Upper lobe of right lung (tissue), 1 donor: ENCODE measurements around the gene C10orf105. TPM values are rescaled to one million over a fixed set of nuclear protein-coding genes. Genes with fewer than 3 reads are reported as not detected.

Experiments
- ATAC-seq: fragments of 200-7000 bp; cut with Tn5 transposase; one replicate; pipeline ENCODE4 v1.9.1; 2020; ENCODE audit warnings: mild to moderate bottlenecking, moderate library complexity
- DNase-seq: peaks from one replicate; pipeline ENCODE4 v3.0.0-alpha.2; 2020
- H3K27ac ChIP-seq: fragments of 200-600 bp; one replicate; pipeline ENCODE4 v1.8.0; 2022
- H3K27me3 ChIP-seq: fragments of 200-600 bp; one replicate; pipeline ENCODE4 v1.8.0; 2022; ENCODE audit warnings: mild to moderate bottlenecking
- H3K36me3 ChIP-seq: fragments of 200-600 bp; one replicate; pipeline ENCODE4 v1.8.0; 2022
- H3K4me1 ChIP-seq: fragments of 200-600 bp; one replicate; pipeline ENCODE4 v1.8.0; 2022
- H3K4me3 ChIP-seq: fragments of 200-600 bp; one replicate; pipeline ENCODE4 v1.8.0; 2022; ENCODE audit warnings: mild to moderate bottlenecking
- H3K9me3 ChIP-seq: fragments of 200-600 bp; one replicate; pipeline ENCODE4 v1.8.0; 2022
- intact Hi-C: fragments of 100-400 bp; cut with DNase I; formaldehyde crosslinking; loops from one replicate; pipeline ENCODE4 v1.11.0; 2022
- total RNA-seq: library from RNA; stranded (reverse); fragmentation: NEBNext Ultra II Directional; extraction: Animal tissue kit (Norgen Biotek cat#: 25700); gene quantifications from one replicate; pipeline ENCODE4 v1.2.1, GENCODE V29; 2021
- TF ChIP-seq, protein P1 (sequence below): fragments of 200-600 bp; IDR thresholded peaks from one replicate; pipeline ENCODE4 v1.8.0; 2022; ENCODE audit warnings: antibody characterized with exemption
- donor health status: DM: no; HTN: yes; CAD: no; lungs with severe emphysema.

Gene C10orf105
- total RNA-seq, 1 donor from 2014 or later, result 0.52 TPM

DNA sequence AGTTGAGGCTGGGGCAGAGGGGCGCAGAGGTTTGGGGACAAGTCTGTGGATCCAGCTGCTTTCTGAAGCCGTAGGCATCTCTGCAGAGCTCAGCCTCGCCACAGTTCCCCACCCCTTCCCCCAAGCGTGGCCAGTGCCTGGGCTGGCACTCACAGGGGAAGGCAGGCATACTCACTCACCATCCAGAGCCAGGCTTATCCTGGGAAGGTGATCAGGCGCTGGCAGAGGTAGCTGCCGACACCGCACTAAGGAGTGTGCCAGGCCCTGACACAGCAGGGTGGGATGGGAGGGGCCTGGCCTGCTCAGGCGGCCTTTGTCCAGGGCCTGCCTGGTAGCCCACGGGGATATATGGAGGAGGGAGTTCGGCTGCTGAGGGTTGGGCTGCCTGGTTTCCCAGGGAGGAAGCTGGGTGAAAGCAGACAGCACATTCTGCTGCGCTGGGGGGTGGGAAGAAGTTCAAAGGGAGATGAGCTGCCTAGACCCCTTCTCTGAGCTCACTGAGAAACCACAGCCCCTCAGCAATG lies 37.9 kb upstream of the C10orf105 start:
- Histone ChIP-seq H3K9me3 (no peaks in the 10 kb centered on the region), H3K27me3 (no peaks in the 10 kb centered on the region), H3K36me3 (peaks cover 65% of the 10 kb centered on the region), H3K4me3 (no peak overlapping the region), H3K4me1 (peaks cover 78% of the 10 kb centered on the region), H3K27ac (peak overlapping the region; percentile 69)
- intact Hi-C loops, result no loop called here
- ATAC-seq (no peak), DNase-seq (no peak)
- TF ChIP-seq, protein P1, sequence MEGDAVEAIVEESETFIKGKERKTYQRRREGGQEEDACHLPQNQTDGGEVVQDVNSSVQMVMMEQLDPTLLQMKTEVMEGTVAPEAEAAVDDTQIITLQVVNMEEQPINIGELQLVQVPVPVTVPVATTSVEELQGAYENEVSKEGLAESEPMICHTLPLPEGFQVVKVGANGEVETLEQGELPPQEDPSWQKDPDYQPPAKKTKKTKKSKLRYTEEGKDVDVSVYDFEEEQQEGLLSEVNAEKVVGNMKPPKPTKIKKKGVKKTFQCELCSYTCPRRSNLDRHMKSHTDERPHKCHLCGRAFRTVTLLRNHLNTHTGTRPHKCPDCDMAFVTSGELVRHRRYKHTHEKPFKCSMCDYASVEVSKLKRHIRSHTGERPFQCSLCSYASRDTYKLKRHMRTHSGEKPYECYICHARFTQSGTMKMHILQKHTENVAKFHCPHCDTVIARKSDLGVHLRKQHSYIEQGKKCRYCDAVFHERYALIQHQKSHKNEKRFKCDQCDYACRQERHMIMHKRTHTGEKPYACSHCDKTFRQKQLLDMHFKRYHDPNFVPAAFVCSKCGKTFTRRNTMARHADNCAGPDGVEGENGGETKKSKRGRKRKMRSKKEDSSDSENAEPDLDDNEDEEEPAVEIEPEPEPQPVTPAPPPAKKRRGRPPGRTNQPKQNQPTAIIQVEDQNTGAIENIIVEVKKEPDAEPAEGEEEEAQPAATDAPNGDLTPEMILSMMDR, result no peak

DNA sequence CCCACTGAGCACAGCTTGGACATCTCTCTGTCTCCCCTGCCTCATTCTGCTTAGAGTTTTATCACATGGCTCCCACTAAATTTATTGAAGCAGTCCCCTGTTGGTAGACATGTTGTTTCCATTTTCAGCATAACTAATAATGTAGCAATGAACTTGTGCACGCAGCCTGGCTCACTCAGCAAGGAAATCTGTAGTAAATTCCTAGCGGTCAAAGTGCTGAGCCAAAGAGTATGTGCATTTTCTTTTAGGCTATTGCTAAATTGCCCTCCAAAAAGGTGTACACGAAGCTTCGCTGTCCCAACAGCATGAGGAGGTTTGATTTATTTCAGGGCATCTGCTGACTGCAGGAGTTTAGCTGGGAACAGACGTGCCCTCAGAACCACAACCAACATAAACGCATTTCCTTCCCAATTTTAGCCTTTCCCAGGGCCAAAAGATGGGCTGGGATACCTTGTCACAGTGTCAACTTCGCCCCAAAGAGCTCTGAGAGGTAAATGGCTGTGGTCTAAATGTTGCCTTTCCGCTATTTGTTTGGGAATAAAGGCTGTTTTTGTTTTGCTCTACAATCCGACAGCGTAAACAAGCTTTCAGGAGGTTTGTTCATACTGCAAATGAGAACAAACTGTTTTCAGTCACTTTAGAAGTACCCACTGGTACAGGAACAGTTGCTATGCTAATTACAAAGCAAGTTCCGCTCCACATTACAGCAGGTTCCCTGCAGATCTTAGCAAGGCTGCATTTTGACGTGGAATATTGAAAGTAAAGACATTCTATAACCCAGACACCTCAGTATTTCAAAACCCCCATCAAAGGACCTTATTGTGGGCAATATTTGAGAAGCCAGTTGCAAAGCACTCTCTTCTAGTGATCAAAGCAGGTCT lies 37.0 kb upstream of the C10orf105 start:
- Histone ChIP-seq H3K4me3 (no peak overlapping the region), H3K27ac (peak overlapping the region; percentile 69), H3K27me3 (no peaks in the 10 kb centered on the region), H3K36me3 (peaks cover 65% of the 10 kb centered on the region), H3K4me1 (peaks cover 78% of the 10 kb centered on the region), H3K9me3 (no peaks in the 10 kb centered on the region)
- no peak for DNase-seq
- no peak for ATAC-seq
- intact Hi-C loops, result no loop called here
- TF ChIP-seq, protein P1, result no peak

DNA sequence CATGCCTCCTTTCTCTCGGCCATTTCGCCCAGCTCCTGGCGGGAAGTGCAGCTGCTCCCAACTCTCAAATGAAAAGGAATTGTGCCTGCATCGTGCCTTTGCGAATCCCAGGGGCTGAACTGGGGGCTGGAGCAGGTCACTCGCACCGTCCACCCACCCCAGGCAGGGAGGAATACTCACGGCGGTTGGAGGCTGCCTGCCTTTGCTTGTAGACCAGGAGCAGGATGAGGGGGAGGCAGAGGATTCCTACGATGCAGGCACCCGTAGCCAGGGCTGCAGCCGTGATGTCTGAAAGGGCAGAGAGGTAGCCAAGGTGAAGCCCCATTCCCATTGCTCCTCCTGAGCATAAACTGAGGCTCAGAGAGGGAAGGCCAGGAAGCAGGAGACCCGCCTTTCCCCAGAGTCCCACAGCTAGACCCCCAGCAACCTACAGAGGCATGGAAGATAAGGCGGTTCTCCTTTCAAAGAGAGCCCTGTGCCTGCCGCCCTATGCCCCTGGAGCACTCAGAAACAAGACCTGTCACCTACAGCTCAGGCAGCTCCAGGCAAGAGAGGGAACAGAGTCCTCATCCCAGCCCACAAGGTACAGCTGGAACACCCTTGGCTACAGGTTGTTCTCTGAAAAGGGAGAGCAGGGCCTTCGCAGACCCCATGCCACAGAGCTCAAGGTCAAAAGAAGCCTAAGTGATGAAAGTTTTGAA lies 35.8 kb upstream of the C10orf105 start:
- DNase-seq, result no peak
- no peaks in the 10 kb centered on the region for H3K27me3 ChIP-seq
- H3K36me3 ChIP-seq, result peaks cover 57% of the 10 kb centered on the region
- H3K4me3 ChIP-seq, result no peak overlapping the region
- TF ChIP-seq, protein P1, result no peak
- peak overlapping the region; percentile 69 for H3K27ac ChIP-seq
- peaks cover 78% of the 10 kb centered on the region for H3K4me1 ChIP-seq
- intact Hi-C loops, result no loop called here
- no peaks in the 10 kb centered on the region for H3K9me3 ChIP-seq
- no peak for ATAC-seq

DNA sequence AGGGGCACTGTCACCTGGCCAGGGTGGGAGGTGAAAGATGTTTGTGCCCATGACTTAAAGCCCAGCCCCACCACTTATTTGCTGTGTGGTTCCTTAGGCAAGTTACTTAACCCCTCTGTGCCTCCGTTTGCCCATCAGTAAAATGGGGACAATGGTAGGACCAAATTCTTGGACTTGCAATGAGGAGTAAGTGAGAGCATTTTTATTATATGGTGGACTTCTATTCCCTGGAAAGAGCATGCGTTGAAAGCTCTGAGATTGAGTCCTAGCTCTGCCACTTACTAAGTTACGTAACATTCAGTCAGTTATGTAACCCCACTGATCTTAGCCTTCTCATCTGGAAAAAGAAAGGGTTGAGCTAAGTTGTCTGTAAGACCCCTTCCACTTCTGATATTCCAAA lies 35.0 kb upstream of the C10orf105 start:
- H3K4me1 ChIP-seq, result peaks cover 84% of the 10 kb centered on the region
- peak overlapping the region; percentile 69 for H3K27ac ChIP-seq

DNA sequence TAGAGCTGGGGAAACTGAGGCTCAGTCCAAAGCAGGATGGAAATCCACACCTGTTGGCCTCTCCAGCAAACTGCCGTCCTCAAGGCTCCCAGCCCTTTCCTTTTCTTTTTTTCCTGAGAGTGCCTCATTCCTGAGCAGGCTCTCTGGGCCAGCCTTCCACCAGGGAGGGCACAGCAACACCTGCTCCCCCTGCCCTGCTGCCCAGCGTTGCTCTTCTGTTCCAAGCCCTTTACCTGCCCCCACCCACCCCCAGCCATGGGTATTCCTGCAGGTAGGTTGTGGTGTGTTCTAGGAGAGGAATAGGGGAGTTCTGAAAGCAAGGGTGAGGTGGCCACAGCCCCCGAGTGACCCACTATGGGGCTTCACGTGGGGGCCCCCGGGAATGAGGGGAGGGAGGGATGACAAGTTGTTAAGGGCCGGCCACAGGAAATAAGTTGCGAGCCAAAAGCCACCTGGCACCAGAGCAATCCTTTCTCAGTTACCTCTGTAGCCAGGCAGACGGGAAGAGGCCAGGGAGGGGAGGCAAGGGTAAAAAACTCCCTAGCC lies 34.5 kb upstream of the C10orf105 start:
- no peak for ATAC-seq
- H3K9me3 ChIP-seq, result no peaks in the 10 kb centered on the region
- intact Hi-C loops, result no loop called here
- H3K4me3 ChIP-seq, result no peak overlapping the region
- H3K27ac ChIP-seq, result peak overlapping the region; percentile 69
- H3K36me3 ChIP-seq, result peaks cover 52% of the 10 kb centered on the region
- TF ChIP-seq, protein P1, result no peak
- DNase-seq, result peak; percentile 57
- H3K4me1 ChIP-seq, result peaks cover 84% of the 10 kb centered on the region
- no peaks in the 10 kb centered on the region for H3K27me3 ChIP-seq

More for the DNA sequence above, 35.0 kb upstream of the C10orf105 start:
- H3K36me3 ChIP-seq, result peaks cover 57% of the 10 kb centered on the region
- H3K4me3 ChIP-seq, result no peak overlapping the region
- H3K27me3 ChIP-seq, result no peaks in the 10 kb centered on the region
- ATAC-seq (peak; percentile 6), DNase-seq (no peak)
- intact Hi-C loops, result no loop called here
- H3K9me3 ChIP-seq, result no peaks in the 10 kb centered on the region
- TF ChIP-seq, protein P1, result no peak
